KMS-11 (cell line): ENCODE data around the gene IPPK.

ENCODE experiments used
- H2AFZ ChIP-seq: fragments of 200-600 bp; sonication (generic); 2 replicates; pipeline ENCODE4 v1.6.1; 2016; ENCODE audit warnings: antibody characterized with exemption, mixed run types, low read depth
- H3K27ac ChIP-seq: fragments of 200-600 bp; sonication (generic); 2 replicates; pipeline ENCODE4 v1.6.1; 2016; ENCODE audit warnings: mild to moderate bottlenecking, mixed run types
- H3K27me3 ChIP-seq: fragments of 200-600 bp; sonication (generic); 2 replicates; pipeline ENCODE4 v1.6.1; 2017; ENCODE audit warnings: mild to moderate bottlenecking, low read depth, mixed run types, moderate library complexity; ENCODE audit not compliant: insufficient read depth
- H3K36me3 ChIP-seq: fragments of 200-600 bp; sonication (generic); 2 replicates; pipeline ENCODE4 v1.6.1; 2017; ENCODE audit warnings: mild to moderate bottlenecking, mixed run types; ENCODE audit not compliant: insufficient read depth
- H3K4me1 ChIP-seq: fragments of 200-600 bp; sonication (generic); 2 replicates; pipeline ENCODE4 v1.6.1; 2016; ENCODE audit warnings: mild to moderate bottlenecking, low read depth, mixed run types; ENCODE audit not compliant: poor library complexity, severe bottlenecking
- H3K4me2 ChIP-seq: fragments of 200-600 bp; sonication (generic); 2 replicates; pipeline ENCODE4 v1.7.0; 2016; ENCODE audit warnings: mild to moderate bottlenecking, mixed run types
- H3K4me3 ChIP-seq: fragments of 200-600 bp; sonication (generic); IDR thresholded peaks from 2 replicates; pipeline ENCODE4 v1.6.1; 2017; ENCODE audit warnings: low read depth, low read length, mixed read lengths; ENCODE audit not compliant: insufficient read depth
- H3K79me2 ChIP-seq: fragments of 200-600 bp; sonication (generic); 2 replicates; pipeline ENCODE4 v1.6.1; 2016; ENCODE audit warnings: low read depth, mixed run types; ENCODE audit not compliant: insufficient read depth
- H3K9ac ChIP-seq: fragments of 200-600 bp; sonication (generic); 2 replicates; pipeline ENCODE4 v1.6.1; 2016; ENCODE audit warnings: mild to moderate bottlenecking, mixed run types
- H4K20me1 ChIP-seq: fragments of 200-600 bp; sonication (generic); 2 replicates; pipeline ENCODE4 v1.6.1; 2016; ENCODE audit warnings: mild to moderate bottlenecking, mixed run types; ENCODE audit not compliant: insufficient read depth
- TF ChIP-seq, protein P1 (sequence below): fragments of 200-600 bp; sonication (generic); conservative IDR thresholded peaks from 2 replicates; pipeline ENCODE4 v1.6.1; 2017; ENCODE audit warnings: low read depth, mild to moderate bottlenecking, antibody characterized with exemption, low read length, moderate library complexity, mixed read lengths

IPPK gene

DNA sequence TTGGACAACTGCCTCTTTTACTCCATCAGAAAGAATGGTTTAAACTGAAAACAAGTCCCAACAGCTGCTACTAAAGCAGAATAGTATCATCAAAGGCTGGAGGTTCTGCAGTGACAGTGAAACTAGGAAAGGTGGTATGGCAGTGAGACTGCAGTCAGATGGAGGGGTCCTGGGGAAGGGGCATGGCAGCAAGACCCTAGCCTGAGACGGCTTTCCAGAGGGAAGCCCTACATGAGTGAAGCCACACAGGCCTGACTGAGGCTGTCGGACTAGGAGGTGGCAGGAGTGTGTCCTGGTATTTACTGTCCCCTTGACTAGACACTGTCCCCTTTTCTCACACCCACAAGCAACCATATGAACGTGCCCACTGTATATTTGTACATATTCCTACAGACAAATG lies 40.4 kb upstream of the IPPK start:
- H3K36me3 ChIP-seq = no peaks in the 10 kb centered on the region

DNA sequence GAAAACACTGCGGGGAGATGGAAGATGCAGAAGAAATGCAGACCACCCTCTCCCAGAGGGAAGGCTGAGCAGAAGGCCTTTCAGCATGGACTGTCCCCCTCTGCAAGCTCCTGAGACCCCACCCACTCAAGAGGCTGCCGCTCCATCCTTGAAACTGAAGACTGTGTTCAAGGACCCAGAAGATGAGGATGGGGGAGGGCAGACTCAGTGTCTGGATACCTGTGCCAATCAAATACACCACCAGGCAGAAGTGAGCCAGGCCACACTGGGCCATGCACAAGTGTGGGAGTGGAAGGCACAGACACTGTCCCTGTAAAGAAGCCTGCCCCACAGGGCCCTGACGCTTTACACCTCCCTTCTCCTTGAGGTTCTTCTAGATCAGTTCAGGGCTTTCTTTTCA lies 40.0 kb upstream of the IPPK start:
- Histone ChIP-seq H3K4me1 (peaks cover 38% of the 10 kb centered on the region), H3K4me3 (no peak overlapping the region), H3K27me3 (no peaks in the 10 kb centered on the region), H4K20me1 (no peaks in the 10 kb centered on the region), H3K9ac (no peak overlapping the region), H3K79me2 (no peaks in the 10 kb centered on the region), H3K27ac (no peak overlapping the region), H3K36me3 (no peaks in the 10 kb centered on the region), H3K4me2 (no peak overlapping the region), H2AFZ (no peak overlapping the region)
- TF ChIP-seq, protein P1, sequence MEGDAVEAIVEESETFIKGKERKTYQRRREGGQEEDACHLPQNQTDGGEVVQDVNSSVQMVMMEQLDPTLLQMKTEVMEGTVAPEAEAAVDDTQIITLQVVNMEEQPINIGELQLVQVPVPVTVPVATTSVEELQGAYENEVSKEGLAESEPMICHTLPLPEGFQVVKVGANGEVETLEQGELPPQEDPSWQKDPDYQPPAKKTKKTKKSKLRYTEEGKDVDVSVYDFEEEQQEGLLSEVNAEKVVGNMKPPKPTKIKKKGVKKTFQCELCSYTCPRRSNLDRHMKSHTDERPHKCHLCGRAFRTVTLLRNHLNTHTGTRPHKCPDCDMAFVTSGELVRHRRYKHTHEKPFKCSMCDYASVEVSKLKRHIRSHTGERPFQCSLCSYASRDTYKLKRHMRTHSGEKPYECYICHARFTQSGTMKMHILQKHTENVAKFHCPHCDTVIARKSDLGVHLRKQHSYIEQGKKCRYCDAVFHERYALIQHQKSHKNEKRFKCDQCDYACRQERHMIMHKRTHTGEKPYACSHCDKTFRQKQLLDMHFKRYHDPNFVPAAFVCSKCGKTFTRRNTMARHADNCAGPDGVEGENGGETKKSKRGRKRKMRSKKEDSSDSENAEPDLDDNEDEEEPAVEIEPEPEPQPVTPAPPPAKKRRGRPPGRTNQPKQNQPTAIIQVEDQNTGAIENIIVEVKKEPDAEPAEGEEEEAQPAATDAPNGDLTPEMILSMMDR = no peak

More for the DNA sequence above, 40.4 kb upstream of the IPPK start:
- Histone ChIP-seq H4K20me1 (no peaks in the 10 kb centered on the region), H2AFZ (no peak overlapping the region), H3K27ac (no peak overlapping the region), H3K4me1 (peaks cover 38% of the 10 kb centered on the region), H3K79me2 (no peaks in the 10 kb centered on the region), H3K4me3 (no peak overlapping the region), H3K4me2 (no peak overlapping the region), H3K27me3 (no peaks in the 10 kb centered on the region), H3K9ac (no peak overlapping the region)
- TF ChIP-seq, protein P1 = no peak

- H3K79me2 ChIP-seq = no peaks in the 10 kb centered on the region
- no peak overlapping the region for H3K27ac ChIP-seq
- no peaks in the 10 kb centered on the region for H3K27me3 ChIP-seq
- no peaks in the 10 kb centered on the region for H4K20me1 ChIP-seq
- peaks cover 38% of the 10 kb centered on the region for H3K4me1 ChIP-seq
- no peak overlapping the region for H3K9ac ChIP-seq
- TF ChIP-seq, protein P1 = no peak
- no peaks in the 10 kb centered on the region for H3K36me3 ChIP-seq
- no peak overlapping the region for H2AFZ ChIP-seq
- H3K4me3 ChIP-seq = no peak overlapping the region
- no peak overlapping the region for H3K4me2 ChIP-seq
Measured at GRCh38 chr9:92709240-92709639, 39.3 kb upstream of the IPPK start.

GRCh38 chr9:92707530-92707929 lies 37.6 kb upstream of the IPPK start:
- Histone ChIP-seq H3K4me2 (no peak overlapping the region), H3K36me3 (no peaks in the 10 kb centered on the region), H3K27ac (no peak overlapping the region), H4K20me1 (no peaks in the 10 kb centered on the region), H3K79me2 (no peaks in the 10 kb centered on the region), H3K27me3 (no peaks in the 10 kb centered on the region), H3K4me3 (no peak overlapping the region), H3K9ac (no peak overlapping the region), H3K4me1 (peaks cover 30% of the 10 kb centered on the region), H2AFZ (no peak overlapping the region)
- TF ChIP-seq, protein P1 = no peak
